Trophoblast cell (in vitro differentiated cells and primary cell): ENCODE data around the gene FCAMR.

ENCODE experiments used
- DNase-seq, 2 donors: peaks; one replicate each; pipeline ENCODE4 v3.0.0-alpha.2; 2016
- H2AFZ ChIP-seq: 2 replicates; pipeline ENCODE4 v1.6.1; 2013; ENCODE audit warnings: low read length, moderate library complexity, mild to moderate bottlenecking; ENCODE audit not compliant: insufficient read depth, poor library complexity
- H2AK5ac ChIP-seq: 2 replicates; pipeline ENCODE4 v1.6.1; 2013; ENCODE audit warnings: mild to moderate bottlenecking, low read length
- H2BK120ac ChIP-seq: 2 replicates; pipeline ENCODE4 v1.6.1; 2013; ENCODE audit warnings: low read length, mild to moderate bottlenecking, moderate library complexity; ENCODE audit not compliant: insufficient read depth, poor library complexity
- H2BK12ac ChIP-seq: 2 replicates; pipeline ENCODE4 v1.6.1; 2013; ENCODE audit warnings: mild to moderate bottlenecking, low read length, moderate library complexity
- H2BK5ac ChIP-seq: 2 replicates; pipeline ENCODE4 v1.6.1; 2013; ENCODE audit warnings: low read length, low read depth, moderate library complexity, mild to moderate bottlenecking; ENCODE audit not compliant: poor library complexity
- H3K14ac ChIP-seq: 2 replicates; pipeline ENCODE4 v1.6.1; 2013; ENCODE audit warnings: mild to moderate bottlenecking, low read length
- H3K18ac ChIP-seq: 2 replicates; pipeline ENCODE4 v1.6.1; 2013; ENCODE audit warnings: mild to moderate bottlenecking, low read length
- H3K23ac ChIP-seq: 2 replicates; pipeline ENCODE4 v1.6.1; 2013; ENCODE audit warnings: low read length
- H3K27ac ChIP-seq: 2 replicates; pipeline ENCODE4 v1.5.1; 2013; ENCODE audit warnings: low read depth, mild to moderate bottlenecking, inconsistent platforms, low read length, moderate library complexity
- H3K27me3 ChIP-seq: 2 replicates; pipeline ENCODE4 v1.6.1; 2013; ENCODE audit warnings: inconsistent platforms, mild to moderate bottlenecking, low read length, moderate library complexity; ENCODE audit not compliant: insufficient read depth
- H3K36me3 ChIP-seq, 2 experiments: 1 replicate in 1 of 2; 2 replicates in 1 of 2; pipeline ENCODE4 v1.6.1; 2013; ENCODE audit warnings: low read length in 2 of 2, mild to moderate bottlenecking in 2 of 2, moderate library complexity in 1 of 2; ENCODE audit not compliant: insufficient read depth in 2 of 2, control insufficient read depth in 1 of 2
- H3K4ac ChIP-seq: 2 replicates; pipeline ENCODE4 v1.6.1; 2013; ENCODE audit warnings: low read depth, mild to moderate bottlenecking, low read length, moderate library complexity
- H3K4me1 ChIP-seq, 2 experiments: 1 replicate in 1 of 2; 2 replicates in 1 of 2; pipeline ENCODE4 v1.6.1; 2013; ENCODE audit warnings: low read length in 2 of 2, mild to moderate bottlenecking in 2 of 2, moderate library complexity in 1 of 2; ENCODE audit not compliant: insufficient read depth in 2 of 2, control insufficient read depth in 1 of 2
- H3K4me2 ChIP-seq: 2 replicates; pipeline ENCODE4 v1.6.1; 2013; ENCODE audit warnings: inconsistent platforms, mild to moderate bottlenecking, low read length, moderate library complexity
- H3K4me3 ChIP-seq: 2 replicates; pipeline ENCODE4 v1.5.1; 2013; ENCODE audit warnings: mild to moderate bottlenecking, low read depth, low read length, inconsistent platforms
- H3K79me1 ChIP-seq: one replicate; pipeline ENCODE4 v1.6.1; 2013; ENCODE audit warnings: low read length
- H3K79me2 ChIP-seq: 2 replicates; pipeline ENCODE4 v1.6.1; 2013; ENCODE audit warnings: low read length, mild to moderate bottlenecking; ENCODE audit not compliant: control insufficient read depth, insufficient read depth, poor library complexity
- H3K9ac ChIP-seq: 2 replicates; pipeline ENCODE4 v1.6.1; 2013; ENCODE audit warnings: mild to moderate bottlenecking, low read length
- H3K9me3 ChIP-seq: 2 replicates; pipeline ENCODE4 v1.6.1; 2013; ENCODE audit warnings: low read depth, mild to moderate bottlenecking, control low read depth, inconsistent platforms, low read length; ENCODE audit not compliant: insufficient read depth
- H4K12ac ChIP-seq: 2 replicates; pipeline ENCODE4 v1.6.1; 2013; ENCODE audit warnings: low read depth, mild to moderate bottlenecking, low read length, moderate library complexity
- H4K8ac ChIP-seq: 2 replicates; pipeline ENCODE4 v1.6.1; 2013; ENCODE audit warnings: low read depth, mild to moderate bottlenecking, low read length, moderate library complexity
- H4K91ac ChIP-seq: one replicate; pipeline ENCODE4 v1.6.1; 2013; ENCODE audit warnings: low read depth, mild to moderate bottlenecking, low read length, moderate library complexity
- WGBS: extraction: QIAGEN DNeasy Blood & Tissue Kit; methylation state at CpG from one replicate; pipeline ENCODE4 v1.1.7; 2013; ENCODE audit warnings: missing lambda C conversion rate; ENCODE audit not compliant: insufficient read length, insufficient coverage; ENCODE audit errors: extremely low coverage; 5-methylcytosine and 5-hydroxymethylcytosine counted together

Gene FCAMR

DNA sequence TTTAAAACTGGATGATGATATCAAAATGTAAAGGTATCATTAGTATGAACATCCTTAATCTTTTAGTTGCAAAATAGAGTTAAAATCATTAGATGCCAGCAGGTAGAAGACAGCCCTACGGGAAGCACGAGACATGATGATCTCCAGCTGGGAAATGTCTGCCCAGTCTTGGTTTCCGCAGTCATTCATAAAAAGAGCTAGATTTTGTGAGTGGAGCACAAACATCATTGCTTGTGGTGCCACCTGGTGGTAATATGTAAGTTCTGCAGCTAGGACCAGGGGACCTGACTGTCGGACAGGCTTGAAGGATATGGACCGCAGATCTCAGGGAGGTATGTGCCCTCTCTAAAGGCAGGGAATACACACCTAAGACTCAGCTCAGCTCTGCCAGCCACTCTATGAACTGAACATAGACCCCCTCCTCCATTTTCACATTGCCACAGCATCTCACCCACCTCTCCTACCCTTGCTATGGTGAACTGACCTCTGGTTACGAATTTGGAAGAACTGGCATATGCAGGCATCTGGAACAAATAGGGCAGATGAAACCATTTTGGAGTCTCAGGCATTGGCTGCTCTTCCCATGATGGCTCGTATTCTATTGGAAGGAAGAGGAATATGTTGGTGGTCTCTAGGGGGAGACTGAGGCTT, 57.7 kb downstream of the FCAMR start:
- H2BK5ac ChIP-seq = no peak overlapping the region
- no peak overlapping the region for H3K9ac ChIP-seq
- peaks cover 11% of the 10 kb centered on the region for H3K27me3 ChIP-seq
- H3K79me2 ChIP-seq = no peaks in the 10 kb centered on the region
- no peak overlapping the region for H3K4me2 ChIP-seq
- no peak overlapping the region for H4K91ac ChIP-seq
- no CpG with 5 or more reads among the region's 7 CpGs for WGBS
- no peak overlapping the region for H4K8ac ChIP-seq
- peaks cover 7% of the 10 kb centered on the region in 2 experiments for H3K4me1 ChIP-seq
- no peak overlapping the region for H3K4me3 ChIP-seq
- no peak overlapping the region for H2AK5ac ChIP-seq
- no peak overlapping the region for H2AFZ ChIP-seq
- no peaks in the 10 kb centered on the region for H3K36me3 ChIP-seq
- no peaks in the 10 kb centered on the region for H3K79me1 ChIP-seq
- H4K12ac ChIP-seq = no peak overlapping the region
- no peak overlapping the region for H2BK120ac ChIP-seq
- H3K14ac ChIP-seq = no peak overlapping the region
- H3K4ac ChIP-seq = no peak overlapping the region
- DNase-seq = peak; percentile 69 to 95
- no peak overlapping the region for H3K27ac ChIP-seq
- H3K23ac ChIP-seq = no peak overlapping the region
- no peak overlapping the region for H2BK12ac ChIP-seq
- no peak overlapping the region for H3K18ac ChIP-seq
- no peaks in the 10 kb centered on the region for H3K9me3 ChIP-seq

DNA sequence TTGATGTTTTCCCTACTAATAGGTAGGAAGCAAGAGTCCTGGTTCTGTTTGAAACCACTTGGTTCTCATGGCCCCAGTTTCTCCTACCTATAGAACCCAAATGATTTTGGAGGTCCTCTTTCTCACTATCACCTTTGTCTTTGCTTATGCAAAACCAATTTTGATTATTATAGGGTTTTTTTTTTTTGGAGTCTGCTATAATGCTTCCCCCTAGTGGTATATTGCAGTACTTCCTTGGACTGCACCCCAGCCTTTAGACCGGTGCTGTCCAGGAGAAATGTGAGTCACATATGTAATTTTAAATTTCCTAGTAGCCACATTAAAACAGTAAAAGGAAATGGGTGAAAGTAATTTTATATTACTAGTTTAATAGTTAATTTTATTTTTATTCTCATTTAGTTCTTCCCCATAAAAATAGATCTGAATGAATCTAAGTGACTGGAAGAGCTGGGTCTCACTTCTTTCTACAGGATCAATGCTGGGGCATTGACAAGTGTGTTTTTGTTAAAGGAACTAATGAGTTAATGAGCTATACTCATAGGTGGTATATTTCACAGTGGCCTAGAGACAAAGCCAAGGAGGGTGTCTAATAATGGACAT, 59.1 kb downstream of the FCAMR start:
- Histone ChIP-seq H3K9ac (no peak overlapping the region), H3K18ac (no peak overlapping the region), H4K12ac (no peak overlapping the region), H2BK12ac (no peak overlapping the region), H2BK5ac (no peak overlapping the region), H3K27me3 (peaks cover 11% of the 10 kb centered on the region), H3K27ac (no peak overlapping the region), H3K4me2 (no peak overlapping the region), H4K8ac (no peak overlapping the region), H4K91ac (no peak overlapping the region), H3K9me3 (no peaks in the 10 kb centered on the region), H3K79me2 (no peaks in the 10 kb centered on the region), H3K36me3 (no peaks in the 10 kb centered on the region), H3K14ac (no peak overlapping the region), H3K4me3 (no peak overlapping the region), H3K79me1 (no peaks in the 10 kb centered on the region), H3K4me1 (peaks cover 7% of the 10 kb centered on the region in 2 experiments), H3K4ac (no peak overlapping the region), H2BK120ac (no peak overlapping the region), H2AFZ (no peak overlapping the region), H2AK5ac (no peak overlapping the region), H3K23ac (no peak overlapping the region)
- DNase-seq = peak; percentile 18 to 69
- WGBS = no CpG with 5 or more reads among the region's 1 CpG

DNA sequence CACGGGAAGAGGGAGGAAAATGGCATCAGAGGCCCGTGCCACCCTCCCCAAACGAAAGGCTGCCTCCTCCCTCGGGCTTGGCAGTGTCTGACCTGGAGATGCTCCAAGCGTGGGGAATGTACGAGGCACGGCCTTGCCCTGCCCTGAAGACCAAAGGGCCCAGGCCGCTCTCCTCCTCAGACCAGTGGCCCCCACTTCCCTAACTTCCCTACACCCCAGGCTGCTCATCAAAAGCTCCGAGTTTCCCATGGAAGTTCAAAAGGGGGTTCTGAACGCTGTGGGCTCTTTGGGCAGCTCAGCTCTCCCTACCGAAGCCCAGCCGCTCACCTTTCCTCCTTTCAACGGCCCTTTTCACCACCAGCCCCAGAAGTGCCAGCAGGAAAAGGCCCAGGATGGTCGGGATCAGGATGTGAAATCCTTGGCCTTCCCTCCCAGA, 60.4 kb downstream of the FCAMR start:
- no peak overlapping the region for H2BK12ac ChIP-seq
- H4K91ac ChIP-seq = no peak overlapping the region
- H3K27ac ChIP-seq = no peak overlapping the region
- H2AK5ac ChIP-seq = no peak overlapping the region
- no peak overlapping the region for H2BK120ac ChIP-seq
- H3K4me1 ChIP-seq = peaks cover 9 to 10% of the 10 kb centered on the region in 2 experiments
- H2BK5ac ChIP-seq = no peak overlapping the region
- H4K12ac ChIP-seq = no peak overlapping the region
- WGBS = no CpG with 5 or more reads among the region's 14 CpGs
- no peaks in the 10 kb centered on the region for H3K79me2 ChIP-seq
- H3K27me3 ChIP-seq = peaks cover 11% of the 10 kb centered on the region
- DNase-seq = no peak
- no peaks in the 10 kb centered on the region for H3K36me3 ChIP-seq
- H3K4me2 ChIP-seq = peak overlapping the region; percentile 86
- H3K9ac ChIP-seq = no peak overlapping the region
- H3K79me1 ChIP-seq = no peaks in the 10 kb centered on the region
- H3K4ac ChIP-seq = no peak overlapping the region
- H4K8ac ChIP-seq = no peak overlapping the region
- H3K14ac ChIP-seq = no peak overlapping the region
- no peak overlapping the region for H3K18ac ChIP-seq
- no peak overlapping the region for H3K23ac ChIP-seq
- H2AFZ ChIP-seq = no peak overlapping the region
- peak overlapping the region; percentile 63 for H3K4me3 ChIP-seq
- H3K9me3 ChIP-seq = no peaks in the 10 kb centered on the region

DNA sequence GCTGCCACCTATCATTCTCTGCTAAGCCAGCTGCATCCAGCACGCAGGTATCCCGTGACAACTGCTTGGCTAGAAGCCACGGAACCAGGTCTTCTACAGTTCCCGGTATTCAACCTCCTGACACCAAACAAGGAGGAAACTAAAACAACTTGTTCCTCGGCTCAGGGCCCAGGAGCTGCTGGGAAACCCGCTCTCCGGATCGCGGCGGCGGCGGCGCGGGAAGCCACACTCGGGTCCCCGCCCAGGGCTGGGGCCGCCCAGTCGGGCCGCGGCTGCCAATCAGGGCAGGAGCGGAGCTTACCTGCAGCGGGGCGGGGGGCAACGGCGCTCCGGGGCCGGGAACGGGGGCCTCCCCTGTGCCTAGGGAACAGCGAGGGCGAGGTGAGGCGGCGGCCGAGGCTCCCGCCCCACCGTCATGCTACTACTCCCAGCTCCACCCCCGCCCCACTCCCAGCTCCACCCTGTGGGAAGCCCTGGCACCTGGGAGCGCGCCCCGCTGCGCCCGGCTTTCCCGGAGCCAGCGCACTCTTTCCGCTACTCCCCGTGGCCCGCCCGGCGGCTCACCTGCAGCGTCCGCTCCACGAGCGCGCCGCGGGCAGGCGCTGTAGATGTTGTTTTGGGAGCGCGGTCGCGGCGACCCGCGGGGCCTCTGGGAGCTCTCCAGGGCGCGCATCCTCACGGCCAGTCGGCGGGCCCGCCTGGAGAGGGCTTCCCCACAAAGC, 60.9 kb downstream of the FCAMR start:
- no peaks in the 10 kb centered on the region for H3K79me2 ChIP-seq
- WGBS = no CpG with 5 or more reads among the region's 69 CpGs
- peak; percentile 49 to 73 for DNase-seq

More for the DNA sequence above, 60.9 kb downstream of the FCAMR start:
- H3K36me3 ChIP-seq = no peaks in the 10 kb centered on the region
- H4K91ac ChIP-seq = no peak overlapping the region
- peak overlapping the region; percentile 63 for H3K4me3 ChIP-seq
- no peak overlapping the region for H2BK120ac ChIP-seq
- H3K4me2 ChIP-seq = peak overlapping the region; percentile 86
- peaks cover 11% of the 10 kb centered on the region for H3K27me3 ChIP-seq
- no peak overlapping the region for H2AK5ac ChIP-seq
- H3K14ac ChIP-seq = no peak overlapping the region
- no peak overlapping the region for H2BK5ac ChIP-seq
- no peak overlapping the region for H3K23ac ChIP-seq
- H3K18ac ChIP-seq = no peak overlapping the region
- H3K27ac ChIP-seq = no peak overlapping the region
- H2AFZ ChIP-seq = peak overlapping the region; percentile 37
- H4K12ac ChIP-seq = no peak overlapping the region
- no peaks in the 10 kb centered on the region for H3K9me3 ChIP-seq
- H4K8ac ChIP-seq = no peak overlapping the region
- no peaks in the 10 kb centered on the region for H3K79me1 ChIP-seq
- no peak overlapping the region for H3K4ac ChIP-seq
- H3K4me1 ChIP-seq = peaks cover 12 to 15% of the 10 kb centered on the region in 2 experiments
- H2BK12ac ChIP-seq = no peak overlapping the region
- no peak overlapping the region for H3K9ac ChIP-seq
